G401.6 (cell line): ENCODE measurements around the gene LSM12.

Experiments used
- FAIRE-seq: peaks from 2 replicates; lab custom pipeline; 2012; peaks lifted over from hg19 to GRCh38; lab: Jason Lieb, UNC

Gene LSM12

GRCh38 chr17:44095647-44096496 lies 29.4 kb upstream of the LSM12 start:
- FAIRE-seq: peak; percentile 92

GRCh38 chr17:44095388-44095646 lies 28.8 kb upstream of the LSM12 start:
- no peak for FAIRE-seq

- no peak for FAIRE-seq
These were observed 28.4 kb upstream of the LSM12 start for GRCh38 chr17:44094701-44095387.

DNA sequence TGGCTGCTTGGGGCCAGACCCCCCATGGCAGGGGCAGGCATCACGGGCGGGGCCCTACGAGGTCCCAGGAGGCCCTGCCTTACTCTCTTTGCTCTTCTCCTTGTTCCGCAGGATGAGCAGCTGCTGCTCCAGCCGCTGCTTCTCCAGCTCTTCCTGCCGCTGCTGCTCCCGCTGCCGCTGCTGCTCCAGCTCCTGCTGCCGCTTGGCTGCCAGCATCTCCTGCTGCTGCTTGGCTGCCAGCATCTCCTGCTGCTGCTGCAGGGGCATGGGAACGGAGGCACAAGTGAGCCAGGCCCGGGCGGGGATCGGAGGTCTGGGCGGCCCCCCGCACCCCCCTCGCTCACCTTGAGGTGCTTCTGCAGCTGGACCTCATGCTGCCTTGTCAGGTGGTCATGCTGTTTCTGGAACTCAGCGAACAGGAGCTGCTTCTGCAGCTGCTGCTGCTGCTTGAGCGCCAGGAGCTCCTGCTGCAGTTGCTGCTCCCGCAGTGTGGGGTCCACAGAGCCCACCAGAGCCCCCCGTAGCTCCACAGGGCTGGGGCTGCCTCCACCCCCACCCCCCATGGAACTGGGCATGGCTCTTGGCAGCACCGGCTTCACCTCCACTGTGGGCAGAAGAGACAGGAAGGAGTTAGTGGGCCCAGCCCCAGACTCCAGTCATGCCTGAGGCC lies 26.9 kb upstream of the LSM12 start:
- FAIRE-seq: no peak

GRCh38 chr17:44092051-44092450 lies 25.6 kb upstream of the LSM12 start:
- no peak for FAIRE-seq

DNA sequence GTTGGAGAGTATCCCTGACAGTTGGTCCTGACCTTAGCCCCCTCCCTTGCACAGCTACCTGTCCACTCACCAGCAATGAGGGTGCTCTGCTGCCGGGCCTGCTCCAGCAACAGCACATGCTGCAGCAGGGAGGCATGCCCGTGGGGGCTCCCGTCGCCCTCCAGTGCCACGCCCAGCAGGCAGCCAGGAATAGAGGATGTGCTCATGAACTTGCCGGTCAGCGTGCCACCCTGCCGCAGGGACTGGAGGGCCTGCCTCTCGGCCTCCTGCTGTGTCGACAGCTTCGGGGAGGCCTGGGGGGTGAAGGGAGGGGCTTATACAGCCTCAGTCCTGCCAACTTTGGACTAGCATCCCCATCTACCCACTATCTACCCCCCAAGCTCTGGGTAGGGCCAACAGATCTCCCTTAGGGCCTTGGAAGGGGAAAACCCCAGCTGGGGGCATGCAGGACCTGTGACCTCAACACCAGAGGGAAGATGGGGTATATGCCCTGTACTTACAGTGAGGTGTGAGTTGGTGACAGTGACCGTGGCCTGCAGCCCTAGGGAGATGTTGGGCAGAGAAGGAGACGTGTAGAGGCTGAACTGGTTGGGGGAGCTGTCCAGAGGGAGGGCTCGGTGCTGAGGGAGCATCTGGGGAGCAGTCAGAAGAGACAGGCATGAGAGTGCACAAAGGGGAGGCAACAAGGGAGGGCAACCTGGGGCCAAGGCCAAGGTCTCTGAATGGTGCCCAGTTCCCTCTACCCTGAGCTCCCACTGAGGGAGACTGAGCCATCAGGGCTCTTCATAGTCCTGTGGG lies 24.9 kb upstream of the LSM12 start:
- no peak for FAIRE-seq

- FAIRE-seq: no peak
These were observed 21.8 kb upstream of the LSM12 start for GRCh38 chr17:44088254-44088653.

DNA sequence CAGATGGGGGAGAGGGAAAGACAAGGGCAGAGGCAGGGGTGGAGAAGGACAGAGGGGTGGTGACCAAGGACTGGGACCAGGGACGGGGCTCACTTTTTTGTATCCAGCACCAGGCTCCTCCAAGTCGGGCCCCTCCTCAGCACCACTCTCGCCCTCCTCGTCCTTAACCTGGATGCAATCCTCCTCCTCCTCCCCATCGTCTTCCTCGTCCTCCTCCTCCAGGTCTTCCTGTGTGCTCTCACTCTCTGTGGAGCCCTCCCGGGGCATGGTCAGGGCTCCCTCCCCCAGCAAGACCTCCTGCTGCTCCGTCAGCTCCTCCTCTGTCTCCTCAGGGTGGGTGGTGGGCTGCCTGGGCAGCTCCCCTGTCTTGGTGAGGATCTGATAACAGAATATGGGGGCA lies 20.8 kb upstream of the LSM12 start:
- FAIRE-seq: no peak

GRCh38 chr17:44086364-44087311 lies 20.2 kb upstream of the LSM12 start:
- no peak for FAIRE-seq

- no peak for FAIRE-seq
These were observed 19.4 kb upstream of the LSM12 start for GRCh38 chr17:44085908-44086307.

DNA sequence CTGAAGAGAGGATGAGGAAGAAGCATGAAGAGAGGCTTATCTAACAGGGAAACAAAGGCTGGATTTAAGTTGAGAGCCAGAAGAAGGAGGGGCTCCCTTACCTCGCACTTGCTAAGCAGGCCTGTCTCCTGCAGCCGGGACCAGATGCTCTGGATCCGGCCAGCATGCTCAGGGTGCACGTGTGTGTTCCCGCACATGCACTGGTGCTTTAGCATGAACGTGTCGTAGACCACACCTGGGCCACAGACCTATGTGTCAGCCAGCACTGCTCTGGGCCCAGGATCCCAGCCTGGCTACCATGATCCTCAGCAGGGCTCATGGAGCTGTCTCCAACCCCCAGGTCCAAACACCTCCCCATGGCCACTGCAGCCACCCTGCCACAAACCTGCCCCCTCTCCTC lies 18.4 kb upstream of the LSM12 start:
- FAIRE-seq: no peak

GRCh38 chr17:44084131-44084538 lies 17.7 kb upstream of the LSM12 start:
- FAIRE-seq: no peak

- no peak for FAIRE-seq
These were observed 16.9 kb upstream of the LSM12 start for GRCh38 chr17:44083250-44083849.

DNA sequence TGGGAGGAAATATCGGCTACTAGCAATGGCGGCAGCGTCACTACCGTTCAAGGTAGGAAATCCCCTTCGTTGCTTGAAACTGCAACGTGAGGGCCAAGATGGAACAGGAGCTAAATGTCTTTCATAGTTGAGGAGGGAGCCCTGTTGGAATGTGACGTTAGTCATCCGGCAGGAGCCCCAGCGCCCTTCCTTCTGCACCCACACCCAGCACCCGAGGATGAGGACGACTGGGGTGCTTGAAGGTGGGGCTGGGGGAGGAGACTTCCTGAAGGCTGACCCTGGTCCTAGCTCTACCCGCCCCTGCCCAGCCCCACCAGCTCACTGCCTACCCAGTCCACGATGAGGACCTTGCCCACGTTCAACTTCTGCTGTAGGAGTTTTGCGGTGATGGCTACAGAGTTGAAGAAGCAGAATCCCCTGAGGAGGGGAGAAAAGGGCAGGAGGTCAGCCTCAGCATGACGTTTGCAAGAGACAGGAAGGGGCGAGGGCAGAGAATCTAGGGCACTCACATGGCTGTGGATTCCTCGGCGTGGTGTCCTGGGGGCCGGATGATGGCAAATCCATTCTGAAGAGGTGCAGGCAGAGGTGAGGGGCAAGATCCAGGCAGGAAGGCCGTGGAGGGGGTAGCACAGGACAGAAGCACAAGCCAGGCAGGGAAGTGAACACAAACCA lies 15.9 kb upstream of the LSM12 start:
- no peak for FAIRE-seq

DNA sequence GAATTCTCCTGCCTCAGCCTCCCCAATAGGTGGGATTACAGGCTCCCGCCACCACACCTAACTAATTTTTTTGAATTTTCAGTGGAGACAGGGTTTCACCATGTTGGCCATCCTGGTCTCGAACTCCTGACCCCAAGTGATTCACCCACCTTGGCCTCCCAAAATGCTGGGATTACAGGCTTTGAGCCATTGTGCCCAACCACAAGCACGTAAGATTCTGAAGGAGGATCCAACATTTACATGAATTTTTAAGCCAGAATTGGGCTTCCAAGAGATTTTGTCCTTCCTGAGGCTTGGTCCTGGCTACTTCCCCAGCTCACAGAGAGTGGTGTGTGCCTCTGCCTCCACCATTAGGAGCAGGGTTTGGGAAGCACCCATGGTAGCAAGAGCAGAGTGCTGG lies 15.2 kb upstream of the LSM12 start:
- no peak for FAIRE-seq

DNA sequence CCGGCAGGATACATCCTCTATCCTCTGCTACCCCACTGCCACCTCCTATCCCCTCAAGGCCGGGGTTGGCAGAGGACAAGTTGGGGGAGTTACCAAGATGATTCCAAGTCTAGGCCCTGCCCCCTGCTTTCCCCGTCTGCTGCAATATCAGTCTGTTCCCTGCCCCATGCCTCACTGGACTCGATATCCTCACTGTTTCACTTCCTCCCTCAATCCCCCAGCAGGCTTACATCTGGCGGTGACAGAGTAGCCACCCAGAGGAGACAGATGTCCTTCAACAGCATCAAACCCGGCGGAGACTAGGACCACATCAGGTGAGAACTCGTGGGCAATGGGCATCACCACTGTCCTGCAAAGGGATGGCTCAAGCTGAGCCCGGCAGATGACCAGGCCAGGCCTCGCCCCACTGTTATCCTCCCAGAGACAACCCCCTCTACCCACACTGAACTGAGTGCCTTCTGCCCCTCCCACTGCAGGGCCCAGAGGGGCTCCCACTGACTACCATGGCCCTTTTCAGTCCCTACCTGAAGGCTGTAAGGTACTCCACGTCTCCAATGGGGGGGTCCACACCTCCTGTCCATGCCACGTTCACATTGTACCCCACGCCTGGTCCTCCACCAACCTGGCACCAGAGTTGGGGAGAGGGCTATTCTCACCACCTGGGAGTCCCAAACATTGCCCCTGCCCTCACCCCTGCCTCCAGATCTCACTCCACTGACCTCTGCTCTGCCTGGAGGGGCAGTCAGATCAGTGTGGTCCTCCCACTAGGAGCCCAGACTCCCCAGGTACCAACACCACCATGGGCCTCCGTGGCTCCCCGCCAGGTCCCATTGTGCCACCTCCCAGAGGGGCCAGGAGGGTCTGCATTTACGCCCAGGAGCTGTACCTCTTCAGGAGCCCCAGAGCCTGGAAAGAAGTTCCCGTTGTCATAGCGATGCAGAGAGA lies 13.7 kb upstream of the LSM12 start:
- FAIRE-seq: no peak

- FAIRE-seq: no peak
These were observed 11.9 kb upstream of the LSM12 start for GRCh38 chr17:44078412-44078811.

GRCh38 chr17:44077595-44077909 lies 11.1 kb upstream of the LSM12 start:
- FAIRE-seq: no peak
